Transverse colon (tissue), 4 donors: Measurements from ENCODE around the gene SMIM14. TPM values are rescaled to one million over a fixed set of nuclear protein-coding genes. Genes with fewer than 3 reads are reported as not detected.

Source experiments
- DNase-seq: peaks from one replicate; pipeline ENCODE4 v3.0.0-alpha.2; 2019
- H3K27ac ChIP-seq, 4 donors: fragments of 200-600 bp; sonication (generic); 2 replicates each; pipeline ENCODE4 v1.5.1; 2016 to 2018; ENCODE audit warnings: inconsistent platforms in 4 of 4
- H3K27me3 ChIP-seq: fragments of 200-600 bp; sonication (generic); 2 replicates; pipeline ENCODE4 v1.5.1; 2017; ENCODE audit warnings: inconsistent platforms
- H3K36me3 ChIP-seq, 4 donors: fragments of 200-600 bp; sonication (generic); 2 replicates each; pipeline ENCODE4 v1.5.1; 2017 to 2019; ENCODE audit warnings: inconsistent platforms in 4 of 4
- H3K4me1 ChIP-seq, 4 donors: fragments of 200-600 bp; sonication (generic); 2 replicates each; pipeline ENCODE4 v1.5.1; 2017 to 2020; ENCODE audit warnings: inconsistent platforms in 4 of 4
- H3K4me3 ChIP-seq, 4 donors: fragments of 200-600 bp; sonication (generic); 1 replicate in 1 of 4; 2 replicates in 3 of 4; pipeline versions ENCODE4 v1.5.1 to v1.6.1; 2017 to 2019; ENCODE audit warnings: inconsistent platforms in 4 of 4
- H3K9me3 ChIP-seq, 2 donors: fragments of 200-600 bp; sonication (generic); 2 replicates each; pipeline ENCODE4 v1.5.1; 2017 to 2019; ENCODE audit warnings: inconsistent platforms in 2 of 2
- EP300 ChIP-seq: sonication (generic); formaldehyde crosslinking; IDR thresholded peaks from one replicate; pipeline ENCODE4 v1.6.1; 2017; ENCODE audit warnings: antibody characterized with exemption, low read depth
- POLR2A ChIP-seq: fragments of 450-650 bp; IDR thresholded peaks from one replicate; pipeline ENCODE4 v1.6.1; 2016; ENCODE audit warnings: antibody characterized with exemption, mild to moderate bottlenecking, moderate library complexity
- POLR2AphosphoS5 ChIP-seq, 3 donors: sonication (generic); formaldehyde crosslinking; IDR thresholded peaks; one replicate each; pipeline ENCODE4 v1.6.1; 2016; ENCODE audit warnings: antibody characterized with exemption in 3 of 3
- WGBS, 2 donors: methylation state at CpG; one replicate each; pipeline ENCODE4 v1.1.5; 2018; ENCODE audit warnings: low coverage in 1 of 2; 5-methylcytosine and 5-hydroxymethylcytosine counted together
- in situ Hi-C, 4 donors: fragments of 200-750 bp; cut with MboI; loops; one replicate each; pipeline versions ENCODE4 v1.15.0 to v1.15.1; 2017; ENCODE audit warnings: low sequenced_read_pairs in 3 of 4, low pct_ligation_motif_present in 1 of 4, low pct_unique_long_range_greater_than_20kb in 1 of 4
- intact Hi-C: fragments of 100-400 bp; cut with DNase I; formaldehyde crosslinking; loops from one replicate; pipeline ENCODE4 v1.15.1; 2023; ENCODE audit warnings: low total_unique reads
- total RNA-seq, 4 donors: library from RNA; depleted of rRNA; stranded (reverse); fragments of >200 nt; gene quantifications; one replicate each; pipeline ENCODE4 v1.1.0, GENCODE V29; 2016
- TF ChIP-seq, protein P1 (sequence below), 5 experiments: fragments of 200-600 bp in 3 of 5; fragments of 450-650 bp in 2 of 5; sonication (generic) in 3 of 5; IDR thresholded peaks; 1 replicate in 2 of 5; 2 replicates in 3 of 5; pipeline ENCODE4 v1.5.1; 2016 to 2017; ENCODE audit warnings: antibody characterized with exemption in 5 of 5, inconsistent platforms in 3 of 5, mild to moderate bottlenecking in 2 of 5, moderate library complexity in 1 of 5

Gene SMIM14
- total RNA-seq, 4 donors from 2014 or later = 23.1 to 103 (median 72.4) TPM

DNA sequence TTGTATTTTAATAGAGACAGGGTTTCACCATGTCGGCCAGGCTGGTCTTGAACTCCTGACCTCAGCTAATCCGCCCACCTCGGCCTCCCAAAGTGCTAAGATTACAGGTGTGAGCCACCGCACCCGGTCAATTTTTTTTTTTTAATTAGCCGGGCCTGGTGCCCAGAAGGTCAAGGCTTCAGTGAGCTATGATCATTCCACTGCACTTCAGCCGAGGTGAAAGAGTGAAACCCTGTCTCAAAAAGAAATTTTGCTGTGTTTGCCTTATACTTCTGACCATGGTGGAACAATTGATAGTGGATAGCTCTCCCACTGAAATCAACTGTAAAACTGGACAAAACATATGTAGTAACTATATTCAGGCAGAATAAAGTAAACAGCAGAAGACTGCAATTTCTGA is 24.0 kb upstream of the SMIM14 start:
- in situ Hi-C loops = no loop called here
- Histone ChIP-seq H3K9me3 (no peaks in the 10 kb centered on the region), H3K27me3 (no peaks in the 10 kb centered on the region), H3K4me1 (peaks cover 0 to 8% (median 0%) of the 10 kb centered on the region in 4 donors), H3K36me3 (no peaks in the 10 kb centered on the region), H3K27ac (no peak overlapping the region), H3K4me3 (no peak overlapping the region)
- TF ChIP-seq EP300 (no peak), POLR2A (no peak), POLR2AphosphoS5 (IDR thresholded peaks at IDR 0.05) (no peak)
- TF ChIP-seq, protein P1, sequence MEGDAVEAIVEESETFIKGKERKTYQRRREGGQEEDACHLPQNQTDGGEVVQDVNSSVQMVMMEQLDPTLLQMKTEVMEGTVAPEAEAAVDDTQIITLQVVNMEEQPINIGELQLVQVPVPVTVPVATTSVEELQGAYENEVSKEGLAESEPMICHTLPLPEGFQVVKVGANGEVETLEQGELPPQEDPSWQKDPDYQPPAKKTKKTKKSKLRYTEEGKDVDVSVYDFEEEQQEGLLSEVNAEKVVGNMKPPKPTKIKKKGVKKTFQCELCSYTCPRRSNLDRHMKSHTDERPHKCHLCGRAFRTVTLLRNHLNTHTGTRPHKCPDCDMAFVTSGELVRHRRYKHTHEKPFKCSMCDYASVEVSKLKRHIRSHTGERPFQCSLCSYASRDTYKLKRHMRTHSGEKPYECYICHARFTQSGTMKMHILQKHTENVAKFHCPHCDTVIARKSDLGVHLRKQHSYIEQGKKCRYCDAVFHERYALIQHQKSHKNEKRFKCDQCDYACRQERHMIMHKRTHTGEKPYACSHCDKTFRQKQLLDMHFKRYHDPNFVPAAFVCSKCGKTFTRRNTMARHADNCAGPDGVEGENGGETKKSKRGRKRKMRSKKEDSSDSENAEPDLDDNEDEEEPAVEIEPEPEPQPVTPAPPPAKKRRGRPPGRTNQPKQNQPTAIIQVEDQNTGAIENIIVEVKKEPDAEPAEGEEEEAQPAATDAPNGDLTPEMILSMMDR (IDR thresholded peaks at IDR 0.05) = no peak
- 64 to 81% methylated on average over 5 to 7 of the region's 7 CpGs for WGBS, 2 donors
- intact Hi-C loops = no loop called here
- no peak for DNase-seq

DNA sequence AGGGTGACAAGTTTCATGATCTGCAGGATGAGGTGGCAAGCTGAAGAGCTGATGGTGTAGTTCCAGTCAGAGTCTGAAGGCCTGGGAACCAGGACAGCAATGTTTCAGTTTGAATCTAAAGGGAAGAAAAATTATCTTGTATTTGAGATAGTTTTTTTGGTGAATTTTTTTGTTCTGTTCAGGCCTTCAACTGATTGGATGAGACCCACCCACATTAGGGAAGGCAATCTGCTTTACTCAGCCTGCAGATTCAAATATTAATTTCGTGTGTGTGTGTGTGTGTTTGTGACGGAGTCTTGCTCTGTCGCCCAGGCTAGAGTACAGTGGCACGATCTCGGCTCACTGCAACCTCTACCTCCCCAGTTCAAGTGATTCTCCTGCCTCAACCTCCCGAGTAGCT is 22.1 kb upstream of the SMIM14 start:
- intact Hi-C loops = no loop called here
- Histone ChIP-seq H3K36me3 (no peaks in the 10 kb centered on the region), H3K27me3 (no peaks in the 10 kb centered on the region), H3K4me1 (peaks cover 0 to 7% (median 0%) of the 10 kb centered on the region in 4 donors), H3K9me3 (no peaks in the 10 kb centered on the region), H3K4me3 (no peak overlapping the region), H3K27ac (no peak overlapping the region)
- no peak for DNase-seq
- WGBS, 2 donors = 85 to 95% methylated on average over 3 to 6 of the region's 6 CpGs
- in situ Hi-C loops = no loop called here
- TF ChIP-seq EP300 (no peak), POLR2AphosphoS5 (IDR thresholded peaks at IDR 0.05) (no peak), POLR2A (no peak)
- TF ChIP-seq, protein P1 (IDR thresholded peaks at IDR 0.05) = no peak

DNA sequence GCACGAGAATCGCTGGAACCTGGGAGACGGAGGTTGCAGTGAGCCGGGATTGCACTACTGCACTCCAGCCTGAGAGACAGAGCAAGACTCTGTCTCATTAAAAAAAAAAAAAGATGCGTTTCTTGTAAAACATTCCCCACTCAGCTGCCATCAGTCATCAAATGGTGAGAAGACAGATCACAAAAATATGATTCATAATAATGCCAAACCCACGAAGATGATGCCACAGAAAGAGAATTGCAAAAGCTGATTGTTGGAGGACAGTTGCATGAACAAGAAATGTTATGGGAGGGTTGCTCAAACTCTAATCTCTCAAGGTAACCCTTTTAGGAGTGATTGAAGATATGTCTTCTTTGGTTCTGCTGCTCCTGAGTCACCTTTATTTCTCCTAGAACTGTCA is 21.4 kb upstream of the SMIM14 start:
- no peak for DNase-seq
- no peak overlapping the region for H3K4me3 ChIP-seq
- H3K4me1 ChIP-seq = peaks cover 0 to 6% (median 0%) of the 10 kb centered on the region in 4 donors
- no peaks in the 10 kb centered on the region for H3K27me3 ChIP-seq
- intact Hi-C loops = no loop called here
- in situ Hi-C loops = no loop called here
- H3K36me3 ChIP-seq = no peaks in the 10 kb centered on the region
- no peaks in the 10 kb centered on the region for H3K9me3 ChIP-seq
- WGBS, 2 donors = 67 to 87% methylated on average over 1 to 6 of the region's 6 CpGs
- TF ChIP-seq, protein P1 (IDR thresholded peaks at IDR 0.05) = no peak
- no peak for TF ChIP-seq EP300
- TF ChIP-seq POLR2AphosphoS5 (IDR thresholded peaks at IDR 0.05) = no peak
- no peak overlapping the region for H3K27ac ChIP-seq

DNA sequence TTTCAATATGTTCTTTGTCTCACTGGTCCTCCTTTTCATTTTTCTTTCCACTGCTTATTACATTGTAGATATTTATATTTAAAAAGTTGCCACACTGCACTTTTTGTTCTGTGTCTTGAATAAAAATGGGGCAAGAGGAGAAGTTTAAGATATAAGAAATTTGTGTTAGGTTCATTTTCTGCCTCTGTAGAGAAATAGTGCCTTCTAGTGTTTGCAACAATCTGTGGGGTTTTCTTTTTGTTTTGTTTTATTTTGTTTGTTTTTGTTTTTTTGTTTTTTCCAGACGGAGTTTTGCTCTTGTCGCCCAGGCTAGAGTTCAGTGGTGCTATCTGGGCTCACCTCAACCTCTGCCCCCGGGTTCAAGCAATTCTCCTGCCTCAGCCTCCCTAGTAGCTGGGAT is 20.1 kb upstream of the SMIM14 start:
- Histone ChIP-seq H3K36me3 (no peaks in the 10 kb centered on the region), H3K9me3 (no peaks in the 10 kb centered on the region), H3K4me1 (peaks cover 0 to 7% (median 0%) of the 10 kb centered on the region in 4 donors), H3K27ac (no peak overlapping the region), H3K27me3 (no peaks in the 10 kb centered on the region), H3K4me3 (no peak overlapping the region)
- intact Hi-C loops = no loop called here
- in situ Hi-C loops = no loop called here
- TF ChIP-seq, protein P1 (IDR thresholded peaks at IDR 0.05) = peak in 3 of 5 experiments; percentile 17 to 25 (median 19)
- TF ChIP-seq EP300 = no peak
- TF ChIP-seq POLR2AphosphoS5 (IDR thresholded peaks at IDR 0.05) = no peak
- WGBS, 2 donors = 60 to 80% methylated on average over 1 to 3 of the region's 3 CpGs
- no peak for DNase-seq
